T-cell (primary cell): Measurements from ENCODE around the gene PAX5. TPM values are rescaled to one million over a fixed set of nuclear protein-coding genes. Genes with fewer than 3 reads are reported as not detected.

Experiments
- ATAC-seq, 4 experiments: fragments of 200-7000 bp in 3 of 4; fragments of 150-1000 bp in 1 of 4; cut with Tn5 transposase; replicated peaks in 1 of 4; 1 replicate in 3 of 4; 2 replicates in 1 of 4; pipeline ENCODE4 v1.10.0; 2021; ENCODE audit warnings: moderate library complexity in 3 of 4, mild to moderate bottlenecking in 2 of 4, moderate number of reproducible peaks in 1 of 4
- CTCF ChIA-PET, 2 donors: fragments of 300-600 bp; sonication (Branson Sonifier 250); formaldehyde crosslinking; loops; one replicate each; lab custom pipeline; 2022; ENCODE audit warnings: antibody characterized with exemption in 2 of 2; lab: Charles Lee
- POLR2A ChIA-PET, 2 donors: fragments of 300-600 bp; sonication (Branson Sonifier 250); formaldehyde crosslinking; loops; one replicate each; lab custom pipeline; 2022; ENCODE audit warnings: antibody characterized with exemption in 2 of 2; lab: Charles Lee
- DNase-seq, 35 experiments: peaks; one replicate each; pipeline versions ENCODE4 v3.0.0 to v3.0.0-alpha.2; 2013 to 2023
- H3K27ac ChIP-seq: one replicate; pipeline ENCODE4 v1.5.1; 2013; ENCODE audit warnings: low read length
- H3K27me3 ChIP-seq, 2 experiments: replicated peaks in 1 of 2; 1 replicate in 1 of 2; 2 replicates in 1 of 2; pipeline versions ENCODE4 v1.6.1 to v1.7.0; 2013; ENCODE audit warnings: low read length in 1 of 2, mixed read lengths in 1 of 2; ENCODE audit not compliant: control insufficient read depth in 2 of 2, insufficient read depth in 2 of 2; ENCODE audit errors: extremely low read depth in 1 of 2
- H3K36me3 ChIP-seq, 2 donors: 1 replicate in 1 of 2; 2 replicates in 1 of 2; pipeline versions ENCODE4 v1.6.1 to v1.7.0; 2013; ENCODE audit warnings: low read length in 1 of 2; ENCODE audit not compliant: control insufficient read depth in 2 of 2, insufficient read depth in 1 of 2; ENCODE audit errors: extremely low read depth in 1 of 2
- H3K4me1 ChIP-seq, 2 experiments: 1 replicate in 1 of 2; 2 replicates in 1 of 2; pipeline versions ENCODE4 v1.6.1 to v1.7.0; 2013; ENCODE audit warnings: low read length in 2 of 2, mixed read lengths in 1 of 2; ENCODE audit not compliant: insufficient read depth in 2 of 2, control insufficient read depth in 1 of 2; ENCODE audit errors: extremely low read depth in 1 of 2
- H3K4me3 ChIP-seq, 2 donors: 1 replicate in 1 of 2; 2 replicates in 1 of 2; pipeline versions ENCODE4 v1.5.1 to v1.7.0; 2013; ENCODE audit warnings: mild to moderate bottlenecking in 2 of 2, low read length in 1 of 2, moderate library complexity in 1 of 2; ENCODE audit not compliant: control insufficient read depth in 1 of 2; ENCODE audit errors: extremely low read depth in 1 of 2
- H3K9me3 ChIP-seq: 2 replicates; pipeline ENCODE4 v1.7.0; 2013
- H3K27ac Mint-ChIP-seq, 2 donors: one replicate each; pipeline ENCODE4 v1.8.0; 2020 to 2021; ENCODE audit warnings: mild to moderate bottlenecking in 2 of 2, mixed read lengths in 2 of 2
- H3K27me3 Mint-ChIP-seq, 2 donors: one replicate each; pipeline ENCODE4 v1.8.0; 2021 to 2022; ENCODE audit warnings: mixed read lengths in 2 of 2
- H3K36me3 Mint-ChIP-seq: one replicate; pipeline ENCODE4 v1.8.0; 2021; ENCODE audit warnings: mixed read lengths
- H3K4me1 Mint-ChIP-seq, 3 donors: one replicate each; pipeline ENCODE4 v1.8.0; 2020 to 2022; ENCODE audit warnings: mixed read lengths in 3 of 3, mild to moderate bottlenecking in 1 of 3
- H3K4me3 Mint-ChIP-seq, 3 donors: one replicate each; pipeline ENCODE4 v1.8.0; 2020 to 2022; ENCODE audit warnings: mild to moderate bottlenecking in 3 of 3, mixed read lengths in 3 of 3, moderate library complexity in 3 of 3
- H3K9me3 Mint-ChIP-seq, 3 donors: one replicate each; pipeline ENCODE4 v1.8.0; 2020 to 2022; ENCODE audit warnings: mixed read lengths in 3 of 3
- WGBS: methylation state at CpG from one replicate; pipeline ENCODE4 v1.1.5; 2013; ENCODE audit warnings: missing lambda C conversion rate; ENCODE audit not compliant: insufficient coverage; 5-methylcytosine and 5-hydroxymethylcytosine counted together
- total RNA-seq, 35 experiments: library from RNA in 6 of 35; stranded (reverse) in 6 of 35; fragments of 120-200 nt in 1 of 35; gene quantifications; one replicate each; pipeline versions ENCODE4 v1.2.1 to v1.2.4 and lab custom pipeline; 2013 to 2026

PAX5 gene
- total RNA-seq, 5 donors from 2014 or later (not counting 1 experiment from before 2014, with no cell fraction given): 1.7 to 12.4 (median 4.4) TPM

- POLR2A ChIA-PET: no interaction called here
- no peak overlapping the region for H3K27ac Mint-ChIP-seq
- CTCF ChIA-PET: no interaction called here
- Histone ChIP-seq H3K27me3 (peaks cover 0 to 7% of the 10 kb centered on the region in 2 experiments), H3K27ac (no peak overlapping the region), H3K36me3 (no peaks in the 10 kb centered on the region), H3K4me1 (no peaks in the 10 kb centered on the region), H3K9me3 (no peaks in the 10 kb centered on the region), H3K4me3 (no peak overlapping the region)
- no peak for ATAC-seq
- no peak overlapping the region for H3K4me3 Mint-ChIP-seq
- no peaks in the 10 kb centered on the region for H3K9me3 Mint-ChIP-seq
- no peak for DNase-seq
- peaks cover 5 to 7% of the 10 kb centered on the region in 2 donors for H3K27me3 Mint-ChIP-seq
- 89% methylated on average over 8 of the region's 8 CpGs for WGBS
- H3K4me1 Mint-ChIP-seq: no peaks in the 10 kb centered on the region
- H3K36me3 Mint-ChIP-seq: no peaks in the 10 kb centered on the region
These were observed 91.2 kb downstream of the PAX5 start for GRCh38 chr9:36942891-36943290.

DNA sequence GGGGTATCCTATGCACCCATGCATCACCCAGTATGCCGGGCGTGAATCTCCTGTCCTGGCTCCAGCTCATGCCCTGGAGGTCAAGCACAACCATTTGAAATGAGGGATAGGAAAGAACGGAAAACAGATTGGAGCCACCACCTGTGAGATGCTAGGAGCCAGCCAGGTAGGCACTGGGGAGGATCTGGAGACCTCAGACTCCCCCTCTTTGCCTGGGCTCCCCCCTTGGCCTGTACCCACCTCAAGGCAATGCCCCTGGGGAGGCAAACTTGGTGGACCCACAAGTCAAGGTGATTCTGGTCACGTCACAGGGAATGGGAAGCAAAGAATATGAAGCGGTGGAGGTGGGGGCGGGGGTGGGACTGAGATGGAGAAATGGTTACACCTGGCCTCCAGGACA lies 92.6 kb downstream of the PAX5 start:
- no peak overlapping the region for H3K4me3 ChIP-seq

GRCh38 chr9:36940881-36941280 lies 93.2 kb downstream of the PAX5 start:
- WGBS: 88% methylated on average over 4 of the region's 7 CpGs
- no peak overlapping the region for H3K27ac ChIP-seq
- no peaks in the 10 kb centered on the region for H3K4me1 ChIP-seq
- H3K36me3 ChIP-seq: no peaks in the 10 kb centered on the region
- Mint-ChIP-seq H3K36me3 (no peaks in the 10 kb centered on the region), H3K4me1 (no peaks in the 10 kb centered on the region), H3K4me3 (no peak overlapping the region), H3K9me3 (no peaks in the 10 kb centered on the region), H3K27ac (no peak overlapping the region), H3K27me3 (peaks cover 3 to 7% of the 10 kb centered on the region in 2 donors)
- H3K27me3 ChIP-seq: peaks cover 0 to 10% of the 10 kb centered on the region in 2 experiments
- ChIA-PET CTCF (no interaction called here), POLR2A (no interaction called here)
- no peak overlapping the region for H3K4me3 ChIP-seq
- ATAC-seq (no peak), DNase-seq (no peak)
- no peaks in the 10 kb centered on the region for H3K9me3 ChIP-seq

More for the DNA sequence above, 92.6 kb downstream of the PAX5 start:
- ATAC-seq (no peak), DNase-seq (no peak)
- Mint-ChIP-seq H3K36me3 (no peaks in the 10 kb centered on the region), H3K27me3 (peaks cover 3 to 7% of the 10 kb centered on the region in 2 donors), H3K4me3 (no peak overlapping the region), H3K4me1 (no peaks in the 10 kb centered on the region), H3K9me3 (no peaks in the 10 kb centered on the region), H3K27ac (no peak overlapping the region)
- no peaks in the 10 kb centered on the region for H3K36me3 ChIP-seq
- ChIA-PET POLR2A (no interaction called here), CTCF (no interaction called here)
- no peaks in the 10 kb centered on the region for H3K4me1 ChIP-seq
- H3K9me3 ChIP-seq: no peaks in the 10 kb centered on the region
- WGBS: no CpG with 5 or more reads among the region's 6 CpGs
- no peak overlapping the region for H3K27ac ChIP-seq
- peaks cover 0 to 8% of the 10 kb centered on the region in 2 experiments for H3K27me3 ChIP-seq

DNA sequence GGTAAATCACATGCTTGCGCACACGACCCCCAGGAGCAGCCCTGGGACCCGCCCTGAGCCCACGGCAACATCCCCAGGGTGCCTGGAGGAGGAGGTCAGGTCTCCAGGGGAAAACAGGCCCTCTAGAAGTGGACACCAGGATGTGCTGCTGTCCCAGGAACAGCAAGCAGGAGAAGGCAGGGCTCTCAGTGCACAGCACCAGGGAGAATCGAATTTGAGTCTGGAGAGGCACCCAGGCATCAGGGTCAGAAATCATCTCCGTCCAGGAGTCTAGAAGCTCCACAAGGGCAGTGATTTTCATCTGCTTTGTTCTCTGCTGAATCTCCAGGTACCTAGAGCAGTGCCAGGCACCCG lies 93.6 kb downstream of the PAX5 start:
- Mint-ChIP-seq H3K27me3 (peaks cover 3 to 7% of the 10 kb centered on the region in 2 donors), H3K27ac (no peak overlapping the region), H3K4me1 (no peaks in the 10 kb centered on the region), H3K36me3 (no peaks in the 10 kb centered on the region), H3K4me3 (no peak overlapping the region), H3K9me3 (no peaks in the 10 kb centered on the region)
- Histone ChIP-seq H3K27me3 (peaks cover 0 to 10% of the 10 kb centered on the region in 2 experiments), H3K27ac (no peak overlapping the region), H3K9me3 (no peaks in the 10 kb centered on the region), H3K4me1 (no peaks in the 10 kb centered on the region), H3K4me3 (no peak overlapping the region), H3K36me3 (no peaks in the 10 kb centered on the region)
- ChIA-PET CTCF (no interaction called here), POLR2A (no interaction called here)
- ATAC-seq: no peak
- DNase-seq: no peak
- 78% methylated on average over 7 of the region's 7 CpGs for WGBS

DNA sequence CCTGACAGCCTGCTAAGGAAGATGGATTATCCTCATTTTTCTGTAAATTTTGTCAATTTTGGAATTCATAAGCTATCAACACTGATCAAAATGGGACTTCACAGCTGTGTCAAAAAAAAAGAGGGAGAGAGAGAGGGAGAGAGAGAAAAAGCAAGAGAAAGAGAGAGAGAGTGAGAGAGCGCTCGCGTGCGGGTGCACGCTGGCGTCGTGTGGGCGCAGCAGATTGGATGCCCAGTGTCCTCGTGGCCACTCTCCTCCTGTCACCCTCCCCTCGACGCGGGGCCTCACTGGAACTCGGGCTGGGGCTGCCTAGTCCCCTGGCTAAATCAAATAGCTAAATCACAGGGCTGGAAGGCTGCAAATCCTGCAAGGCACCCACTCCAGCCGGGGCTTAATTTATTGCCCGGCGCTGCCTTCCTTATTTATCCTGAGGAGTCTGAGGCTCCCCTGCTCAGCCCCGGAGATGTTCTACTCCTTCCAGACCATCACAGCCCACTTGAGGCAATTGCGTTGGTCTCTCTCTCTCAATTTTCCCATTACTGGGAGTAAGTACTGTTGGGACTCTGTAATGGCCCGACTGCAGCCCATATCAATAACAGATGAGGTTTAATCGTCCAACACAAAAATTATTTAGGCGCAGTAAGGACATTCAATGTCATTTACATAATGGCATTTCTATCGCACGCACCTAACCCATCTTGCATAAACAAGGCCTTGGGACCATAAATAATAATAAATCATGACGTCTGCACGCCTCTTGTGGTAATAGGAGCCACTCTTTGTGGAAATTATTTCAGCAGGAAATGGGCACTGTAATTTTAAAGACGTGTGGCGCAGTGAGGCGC lies 94.2 kb downstream of the PAX5 start:
- Mint-ChIP-seq H3K9me3 (no peaks in the 10 kb centered on the region), H3K27ac (no peak overlapping the region), H3K36me3 (no peaks in the 10 kb centered on the region), H3K27me3 (peaks cover 3 to 7% of the 10 kb centered on the region in 2 donors), H3K4me3 (no peak overlapping the region), H3K4me1 (no peaks in the 10 kb centered on the region)
- Histone ChIP-seq H3K27me3 (peaks cover 0 to 10% of the 10 kb centered on the region in 2 experiments), H3K27ac (no peak overlapping the region), H3K36me3 (no peaks in the 10 kb centered on the region), H3K4me3 (no peak overlapping the region), H3K9me3 (no peaks in the 10 kb centered on the region), H3K4me1 (no peaks in the 10 kb centered on the region)
- DNase-seq: no peak
- CTCF ChIA-PET: no interaction called here
- ATAC-seq: no peak
- WGBS: 81% methylated on average over 21 of the region's 28 CpGs
- POLR2A ChIA-PET: no interaction called here

DNA sequence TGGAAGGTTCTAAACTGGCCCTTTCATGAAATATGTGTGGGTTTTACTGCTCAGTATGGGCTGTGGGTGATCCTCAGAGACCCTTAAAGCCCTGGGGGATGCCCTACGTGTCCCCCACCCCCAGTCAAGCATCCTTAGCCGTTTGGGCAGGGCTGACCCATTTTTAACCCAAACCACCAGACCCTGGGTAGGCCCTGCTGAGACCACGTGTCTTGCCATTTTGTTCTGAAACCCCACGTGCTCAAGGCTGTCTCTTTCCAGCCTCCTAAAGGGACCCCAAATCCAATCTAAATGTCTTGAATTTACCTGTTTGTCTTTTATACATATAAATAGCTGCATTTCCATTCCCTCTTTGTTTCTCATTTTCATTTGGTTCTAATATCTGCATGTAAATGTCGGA lies 94.9 kb downstream of the PAX5 start:
- H3K36me3 Mint-ChIP-seq: no peaks in the 10 kb centered on the region
- H3K27ac Mint-ChIP-seq: no peak overlapping the region
- ChIA-PET CTCF (no interaction called here), POLR2A (no interaction called here)
- Histone ChIP-seq H3K4me3 (no peak overlapping the region), H3K27me3 (peaks cover 0 to 10% of the 10 kb centered on the region in 2 experiments), H3K4me1 (no peaks in the 10 kb centered on the region), H3K9me3 (no peaks in the 10 kb centered on the region), H3K27ac (no peak overlapping the region), H3K36me3 (no peaks in the 10 kb centered on the region)
- WGBS: 50% methylated on average over 2 of the region's 5 CpGs
- ATAC-seq (no peak), DNase-seq (no peak)
- H3K9me3 Mint-ChIP-seq: no peaks in the 10 kb centered on the region
- H3K4me3 Mint-ChIP-seq: no peak overlapping the region
- no peaks in the 10 kb centered on the region for H3K4me1 Mint-ChIP-seq
- H3K27me3 Mint-ChIP-seq: peaks cover 3 to 7% of the 10 kb centered on the region in 2 donors
